ENCODE results near the gene GLI3. TPM values are rescaled to one million over a fixed set of nuclear protein-coding genes. Genes with fewer than 3 reads are reported as not detected.

The GLI3 gene
- polyA plus RNA-seq, 2 of the 4 experiments (the other 2 are of a cell fraction): 0.09 TPM; not detected in 1

GRCh38 chr7:42077271-42078135 lies 159.5 kb downstream of the GLI3 start:
- no peak overlapping the region for H3K4me2 ChIP-seq
- ChIA-PET POLR2A (no interaction called here), CTCF (no interaction called here)
- 56% methylated on average over 9 of the region's 9 CpGs for WGBS (ENCODE audit: missing lambda C conversion rate)
- FAIRE-seq (no peak), DNase-seq (ENCODE audit: low read depth in 1 of 2, low spot score in 1 of 2) (no peak), ATAC-seq (no peak)
- H3K9me3 ChIP-seq: no peaks in the 10 kb centered on the region
- H3K27ac ChIP-seq: no peak overlapping the region
- H3K4me3 ChIP-seq: no peak overlapping the region
- no peak for TF ChIP-seq RARB (CRISPR knock-in tag; IDR thresholded peaks at IDR 0.05)
- TF ChIP-seq NPAS2 (CRISPR knock-in tag; IDR thresholded peaks at IDR 0.05; ENCODE audit: borderline replicate concordance): no peak
- no peak for TF ChIP-seq HOXA7 (CRISPR knock-in tag; IDR thresholded peaks at IDR 0.05)
- no peak for TF ChIP-seq ZFP36 (IDR thresholded peaks at IDR 0.05; ENCODE audit: borderline replicate concordance, partially characterized antibody)
- TF ChIP-seq CHD2 (IDR thresholded peaks at IDR 0.05; ENCODE audit: low read length, partially characterized antibody): no peak
- TF ChIP-seq ZSCAN20 (CRISPR knock-in tag; IDR thresholded peaks at IDR 0.05): no peak
- TF ChIP-seq GATA3 (IDR thresholded peaks at IDR 0.05; ENCODE audit: borderline replicate concordance): no peak
- TF ChIP-seq TFCP2L1 (CRISPR knock-in tag; IDR thresholded peaks at IDR 0.05): no peak
- no peak for TF ChIP-seq JUNB (IDR thresholded peaks at IDR 0.05)
- TF ChIP-seq, protein P1, sequence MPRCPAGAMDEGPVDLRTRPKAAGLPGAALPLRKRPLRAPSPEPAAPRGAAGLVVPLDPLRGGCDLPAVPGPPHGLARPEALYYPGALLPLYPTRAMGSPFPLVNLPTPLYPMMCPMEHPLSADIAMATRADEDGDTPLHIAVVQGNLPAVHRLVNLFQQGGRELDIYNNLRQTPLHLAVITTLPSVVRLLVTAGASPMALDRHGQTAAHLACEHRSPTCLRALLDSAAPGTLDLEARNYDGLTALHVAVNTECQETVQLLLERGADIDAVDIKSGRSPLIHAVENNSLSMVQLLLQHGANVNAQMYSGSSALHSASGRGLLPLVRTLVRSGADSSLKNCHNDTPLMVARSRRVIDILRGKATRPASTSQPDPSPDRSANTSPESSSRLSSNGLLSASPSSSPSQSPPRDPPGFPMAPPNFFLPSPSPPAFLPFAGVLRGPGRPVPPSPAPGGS (IDR thresholded peaks at IDR 0.05): no peak
- no peak for TF ChIP-seq CBX2 (IDR thresholded peaks at IDR 0.05; ENCODE audit: borderline replicate concordance, low read depth)
- no peak for TF ChIP-seq KDM1A (IDR thresholded peaks at IDR 0.05; ENCODE audit: low read depth)
- H3K4me1 ChIP-seq: no peaks in the 10 kb centered on the region

DNA sequence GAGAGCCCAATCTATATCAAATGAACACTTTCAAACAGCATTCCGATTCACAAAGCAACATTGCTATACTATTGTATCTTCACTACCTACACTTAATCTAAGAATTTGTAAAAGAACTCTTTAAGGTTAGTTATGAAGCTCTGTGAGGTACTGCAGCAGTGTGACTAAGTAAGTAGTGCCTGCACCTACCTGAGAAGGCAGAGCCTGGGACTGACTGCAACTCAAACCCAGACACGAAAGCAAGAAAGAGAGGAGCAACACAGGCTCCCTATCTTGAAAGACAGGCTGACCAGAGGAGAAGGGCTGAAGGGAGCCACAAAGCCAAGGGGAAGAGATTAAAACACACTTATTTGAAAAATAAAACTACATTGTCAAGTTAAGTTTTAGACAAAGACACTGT lies 160.1 kb downstream of the GLI3 start:
- H3K4me3 ChIP-seq: no peak overlapping the region
- no peak overlapping the region for H3K4me2 ChIP-seq
- DNase-seq (ENCODE audit: low read depth in 1 of 2, low spot score in 1 of 2): no peak
- H3K4me1 ChIP-seq: no peaks in the 10 kb centered on the region
- no peaks in the 10 kb centered on the region for H3K9me3 ChIP-seq
- TF ChIP-seq RNF2 (IDR thresholded peaks at IDR 0.05; ENCODE audit: borderline replicate concordance, low read depth): no peak
- TF ChIP-seq HES2 (IDR thresholded peaks at IDR 0.05): no peak
- TF ChIP-seq SMC3 (IDR thresholded peaks at IDR 0.05): no peak
- TF ChIP-seq FOXS1 (CRISPR knock-in tag; IDR thresholded peaks at IDR 0.05): no peak
- no peak for TF ChIP-seq EP300 (IDR thresholded peaks at IDR 0.05)
- TF ChIP-seq RFX5 (IDR thresholded peaks at IDR 0.05): no peak
- no peak for TF ChIP-seq PHF8 (IDR thresholded peaks at IDR 0.05; ENCODE audit: borderline replicate concordance, low read depth)
- no peak for TF ChIP-seq POLR2AphosphoS2 (conservative IDR thresholded peaks at IDR 0.05; ENCODE audit: low read length)
- 62% methylated on average over 2 of the region's 2 CpGs for WGBS (ENCODE audit: missing lambda C conversion rate)
- no peak for FAIRE-seq
- ChIA-PET CTCF (no interaction called here), POLR2A (no interaction called here)
- H3K27ac ChIP-seq: no peak overlapping the region
- no peak for ATAC-seq

DNA sequence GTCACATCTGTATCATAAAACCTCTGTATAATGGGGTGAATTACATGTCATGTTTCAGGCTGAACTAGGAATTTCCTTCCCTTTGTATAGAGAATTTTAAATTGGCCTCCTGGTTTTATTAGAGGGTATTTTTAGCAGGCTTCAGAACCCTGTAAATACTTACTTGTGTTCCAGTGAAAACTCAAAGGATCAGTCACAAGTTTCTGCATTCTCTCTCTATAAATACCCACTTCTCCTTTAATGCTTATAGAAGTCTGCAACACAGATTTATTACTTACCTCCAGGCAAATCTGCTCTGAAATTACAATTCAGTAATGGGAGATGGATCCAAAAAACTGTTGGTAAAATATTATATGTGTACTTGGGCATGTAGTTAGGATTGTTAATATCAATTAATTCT lies 161.6 kb downstream of the GLI3 start:
- no peak for ATAC-seq
- CTCF ChIA-PET: no interaction called here
- no peak for FAIRE-seq
- TF ChIP-seq, protein P1 (IDR thresholded peaks at IDR 0.05): no peak
- TF ChIP-seq HOXB13 (CRISPR knock-in tag; IDR thresholded peaks at IDR 0.05; ENCODE audit: low read depth) (no peak), CBX2 (IDR thresholded peaks at IDR 0.05; ENCODE audit: borderline replicate concordance, low read depth) (no peak), MAFK (IDR thresholded peaks at IDR 0.05; ENCODE audit: partially characterized antibody) (no peak), MYC (IDR thresholded peaks at IDR 0.05; ENCODE audit: borderline replicate concordance, low read length) (no peak), NPAS2 (CRISPR knock-in tag; IDR thresholded peaks at IDR 0.05; ENCODE audit: borderline replicate concordance) (no peak), TP53 (CRISPR knock-in tag; IDR thresholded peaks at IDR 0.05) (no peak), JUNB (IDR thresholded peaks at IDR 0.05) (no peak), CEBPB (IDR thresholded peaks at IDR 0.05) (no peak), RFX5 (IDR thresholded peaks at IDR 0.05) (no peak), PBX3 (IDR thresholded peaks at IDR 0.05) (no peak), RCOR1 (IDR thresholded peaks at IDR 0.05; ENCODE audit: low read depth, low read length) (no peak), HDAC2 (IDR thresholded peaks at IDR 0.05) (no peak), POLR2A (IDR thresholded peaks at IDR 0.05; ENCODE audit: low read length) (no peak), HES2 (IDR thresholded peaks at IDR 0.05) (no peak)
- TF ChIP-seq, protein P2, sequence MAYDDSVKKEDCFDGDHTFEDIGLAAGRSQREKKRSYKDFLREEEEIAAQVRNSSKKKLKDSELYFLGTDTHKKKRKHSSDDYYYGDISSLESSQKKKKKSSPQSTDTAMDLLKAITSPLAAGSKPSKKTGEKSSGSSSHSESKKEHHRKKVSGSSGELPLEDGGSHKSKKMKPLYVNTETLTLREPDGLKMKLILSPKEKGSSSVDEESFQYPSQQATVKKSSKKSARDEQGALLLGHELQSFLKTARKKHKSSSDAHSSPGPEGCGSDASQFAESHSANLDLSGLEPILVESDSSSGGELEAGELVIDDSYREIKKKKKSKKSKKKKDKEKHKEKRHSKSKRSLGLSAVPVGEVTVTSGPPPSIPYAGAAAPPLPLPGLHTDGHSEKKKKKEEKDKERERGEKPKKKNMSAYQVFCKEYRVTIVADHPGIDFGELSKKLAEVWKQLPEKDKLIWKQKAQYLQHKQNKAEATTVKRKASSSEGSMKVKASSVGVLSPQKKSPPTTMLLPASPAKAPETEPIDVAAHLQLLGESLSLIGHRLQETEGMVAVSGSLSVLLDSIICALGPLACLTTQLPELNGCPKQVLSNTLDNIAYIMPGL (CRISPR knock-in tag; IDR thresholded peaks at IDR 0.05; ENCODE audit: borderline replicate concordance): no peak

More for the DNA sequence above, 161.6 kb downstream of the GLI3 start:
- no peak overlapping the region for H3K4me3 ChIP-seq
- no peaks in the 10 kb centered on the region for H3K4me1 ChIP-seq
- POLR2A ChIA-PET: no interaction called here
- no peaks in the 10 kb centered on the region for H3K9me3 ChIP-seq
- DNase-seq (ENCODE audit: low read depth in 1 of 2, low spot score in 1 of 2): no peak
- H3K27ac ChIP-seq: no peak overlapping the region
- H3K4me2 ChIP-seq: no peak overlapping the region
